Gastrocnemius medialis (tissue), 4 donors: Measurements from ENCODE around the gene EMC10. TPM values are rescaled to one million over a fixed set of nuclear protein-coding genes. Genes with fewer than 3 reads are reported as not detected.

ENCODE experiments used
- ATAC-seq, 2 donors: fragments of 150-250 bp; one replicate each; pipeline ENCODE4 v1.9.1; 2016
- DNase-seq, 2 donors: peaks; one replicate each; pipeline ENCODE4 v3.0.0-alpha.2; 2019
- H3K27ac ChIP-seq, 4 donors: fragments of 200-600 bp; sonication (generic); 1 replicate in 1 of 4; 2 replicates in 3 of 4; pipeline ENCODE4 v1.5.1; 2016 to 2018; ENCODE audit warnings: mild to moderate bottlenecking in 2 of 4, moderate library complexity in 1 of 4
- H3K27me3 ChIP-seq, 3 donors: fragments of 200-600 bp; sonication (generic) in 2 of 3; 1 replicate in 1 of 3; 2 replicates in 2 of 3; pipeline versions ENCODE4 v1.5.1 to v1.6.0; 2016 to 2019; ENCODE audit warnings: mild to moderate bottlenecking in 1 of 3, moderate library complexity in 1 of 3
- H3K36me3 ChIP-seq, 2 donors: fragments of 200-600 bp; sonication (generic) in 1 of 2; one replicate each; pipeline ENCODE4 v1.5.1; 2017 to 2018
- H3K4me1 ChIP-seq, 2 donors: fragments of 200-600 bp; sonication (generic) in 1 of 2; one replicate each; pipeline ENCODE4 v1.5.1; 2016 to 2017; ENCODE audit warnings: mild to moderate bottlenecking in 2 of 2
- H3K4me3 ChIP-seq, 4 donors: fragments of 200-600 bp; sonication (generic) in 3 of 4; 1 replicate in 1 of 4; 2 replicates in 3 of 4; pipeline ENCODE4 v1.5.1; 2016 to 2019; ENCODE audit warnings: mild to moderate bottlenecking in 2 of 4
- H3K9me3 ChIP-seq, 3 donors: fragments of 200-600 bp; sonication (generic) in 2 of 3; 1 replicate in 1 of 3; 2 replicates in 2 of 3; pipeline ENCODE4 v1.5.1; 2016 to 2019
- CTCF ChIP-seq, 5 experiments: fragments of 450-650 bp in 3 of 5; fragments of 200-600 bp in 2 of 5; sonication (generic) in 2 of 5; IDR thresholded peaks in 4 of 5; conservative IDR thresholded peaks in 1 of 5; 1 replicate in 4 of 5; 2 replicates in 1 of 5; pipeline ENCODE4 v1.5.1; 2016 to 2019; ENCODE audit warnings: antibody characterized with exemption in 5 of 5, mild to moderate bottlenecking in 3 of 5, moderate library complexity in 3 of 5
- POLR2A ChIP-seq, 2 donors: fragments of 450-650 bp; IDR thresholded peaks; one replicate each; pipeline ENCODE4 v1.6.1; 2017; ENCODE audit warnings: antibody characterized with exemption in 2 of 2, mild to moderate bottlenecking in 2 of 2, moderate library complexity in 2 of 2
- in situ Hi-C, 4 donors: fragments of 200-750 bp; cut with MboI; loops; one replicate each; pipeline versions ENCODE4 v1.15.0 to v1.8.0; 2017; ENCODE audit warnings: low sequenced_read_pairs in 4 of 4
- intact Hi-C: fragments of 100-400 bp; cut with DNase I; formaldehyde crosslinking; loops from one replicate; pipeline ENCODE4 v1.15.1; 2023; ENCODE audit warnings: low total_unique reads
- total RNA-seq, 4 donors: library from RNA; depleted of rRNA; stranded (reverse); fragments of >200 nt; gene quantifications; one replicate each; pipeline versions ENCODE4 v1.1.0 to v1.2.3, GENCODE V29; 2016

EMC10 gene
- total RNA-seq, 4 donors from 2014 or later = 29.2 to 67.4 (median 45.4) TPM

- Histone ChIP-seq H3K36me3 (peaks cover 0 to 42% of the 10 kb centered on the region in 2 donors), H3K4me3 (no peak overlapping the region), H3K9me3 (no peaks in the 10 kb centered on the region), H3K27me3 (no peaks in the 10 kb centered on the region), H3K27ac (no peak overlapping the region), H3K4me1 (peaks cover 13 to 18% of the 10 kb centered on the region in 2 donors)
- no peak for DNase-seq
- in situ Hi-C loops (no loop called here), intact Hi-C loops (loop anchor here (10.0 kb wide), 1 partner anchor 276 kb away; the partner anchor contains the start of gene MYH14)
- no peak for TF ChIP-seq CTCF (IDR thresholded peaks at IDR 0.05 in 4 of 5, conservative IDR thresholded peaks at IDR 0.05 in 1 of 5)
- no peak for TF ChIP-seq POLR2A (IDR thresholded peaks at IDR 0.05)
- no peak for ATAC-seq
These were observed 4.2 kb downstream of the EMC10 start for GRCh38 chr19:50480281-50481111.

- Histone ChIP-seq H3K4me3 (no peak overlapping the region), H3K27ac (no peak overlapping the region), H3K27me3 (no peaks in the 10 kb centered on the region), H3K9me3 (no peaks in the 10 kb centered on the region), H3K36me3 (peaks cover 0 to 43% of the 10 kb centered on the region in 2 donors), H3K4me1 (peaks cover 13 to 15% of the 10 kb centered on the region in 2 donors)
- in situ Hi-C loops = no loop called here
- DNase-seq = no peak
- intact Hi-C loops = loop anchor here (10.0 kb wide), 1 partner anchor 277 kb away; the partner anchor contains the start of gene MYH14
- ATAC-seq = no peak
- TF ChIP-seq CTCF (IDR thresholded peaks at IDR 0.05 in 4 of 5, conservative IDR thresholded peaks at IDR 0.05 in 1 of 5) (no peak), POLR2A (IDR thresholded peaks at IDR 0.05) (no peak)
These were observed 5.2 kb downstream of the EMC10 start for GRCh38 chr19:50481351-50482149.

GRCh38 chr19:50482271-50482855 is 6.1 kb downstream of the EMC10 start:
- Histone ChIP-seq H3K27me3 (no peaks in the 10 kb centered on the region), H3K4me1 (peaks cover 6 to 8% of the 10 kb centered on the region in 2 donors), H3K36me3 (peaks cover 0 to 51% of the 10 kb centered on the region in 2 donors), H3K4me3 (no peak overlapping the region), H3K27ac (peak overlapping the region in 1 of 4 donors; percentile 22), H3K9me3 (no peaks in the 10 kb centered on the region)
- DNase-seq (no peak), ATAC-seq (no peak)
- in situ Hi-C loops (no loop called here), intact Hi-C loops (loop anchor here (10.0 kb wide), 1 partner anchor 278 kb away; the partner anchor contains the start of gene MYH14)
- TF ChIP-seq POLR2A (IDR thresholded peaks at IDR 0.05) = no peak
- no peak for TF ChIP-seq CTCF (IDR thresholded peaks at IDR 0.05 in 4 of 5, conservative IDR thresholded peaks at IDR 0.05 in 1 of 5)

DNA sequence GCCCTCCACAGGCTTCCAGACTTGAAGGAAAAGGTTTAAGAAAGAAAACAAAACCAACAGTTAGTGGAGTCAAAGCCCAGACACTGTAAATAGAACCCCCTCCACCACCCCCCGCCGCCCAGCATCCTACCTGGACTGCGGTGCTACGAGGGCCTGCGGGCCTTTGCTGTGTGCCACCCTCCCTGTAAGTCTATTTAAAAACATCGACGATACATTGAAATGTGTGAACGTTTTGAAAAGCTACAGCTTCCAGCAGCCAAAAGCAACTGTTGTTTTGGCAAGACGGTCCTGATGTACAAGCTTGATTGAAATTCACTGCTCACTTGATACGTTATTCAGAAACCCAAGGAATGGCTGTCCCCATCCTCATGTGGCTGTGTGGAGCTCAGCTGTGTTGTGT is 6.6 kb downstream of the EMC10 start:
- intact Hi-C loops (loop anchor here (10.0 kb wide), 1 partner anchor 278 kb away; the partner anchor contains the start of gene MYH14), in situ Hi-C loops (no loop called here)
- DNase-seq = no peak
- Histone ChIP-seq H3K27me3 (no peaks in the 10 kb centered on the region), H3K4me3 (no peak overlapping the region), H3K36me3 (peaks cover 0 to 54% of the 10 kb centered on the region in 2 donors), H3K4me1 (peaks cover under 1 to 4% of the 10 kb centered on the region in 2 donors), H3K9me3 (no peaks in the 10 kb centered on the region), H3K27ac (peak overlapping the region in 2 of 4 donors; percentile 22 to 42)
- TF ChIP-seq CTCF (IDR thresholded peaks at IDR 0.05 in 4 of 5, conservative IDR thresholded peaks at IDR 0.05 in 1 of 5) (no peak), POLR2A (IDR thresholded peaks at IDR 0.05) (no peak)
- ATAC-seq = no peak
